IPS-NIHi11 (cell line): ENCODE results near the gene KCNJ10.
A peak's percentile ranks its signal among the peaks of the same experiment; 100 is the strongest.

Experiments used
- DNase-seq: peaks from one replicate; pipeline ENCODE4 v3.0.0; 2012; ENCODE audit warnings: mixed read lengths, low spot score

Gene KCNJ10

GRCh38 chr1:159990005-159990404, 80.0 kb downstream of the KCNJ10 start:
- no peak for DNase-seq

GRCh38 chr1:159989581-159989980, 80.4 kb downstream of the KCNJ10 start:
- no peak for DNase-seq

- no peak for DNase-seq
Measured at GRCh38 chr1:159988006-159988405, 82.0 kb downstream of the KCNJ10 start.

- DNase-seq = no peak
Measured at GRCh38 chr1:159987186-159987585, 82.8 kb downstream of the KCNJ10 start.

GRCh38 chr1:159986531-159986930, 83.4 kb downstream of the KCNJ10 start:
- no peak for DNase-seq

GRCh38 chr1:159986093-159986492, 83.9 kb downstream of the KCNJ10 start:
- no peak for DNase-seq

GRCh38 chr1:159985473-159985872, 84.5 kb downstream of the KCNJ10 start:
- no peak for DNase-seq

GRCh38 chr1:159983681-159984080, 86.3 kb downstream of the KCNJ10 start:
- no peak for DNase-seq

- DNase-seq = no peak
Measured at GRCh38 chr1:159982280-159982679, 87.7 kb downstream of the KCNJ10 start.

- DNase-seq = no peak
Measured at GRCh38 chr1:159981351-159982055, 88.5 kb downstream of the KCNJ10 start.

- DNase-seq = no peak
Measured at GRCh38 chr1:159980786-159981185, 89.2 kb downstream of the KCNJ10 start.

- no peak for DNase-seq
Measured at GRCh38 chr1:159980076-159980475, 89.9 kb downstream of the KCNJ10 start.

- DNase-seq = no peak
Measured at GRCh38 chr1:159979257-159979656, 90.7 kb downstream of the KCNJ10 start.

GRCh38 chr1:159978107-159978398, 91.9 kb downstream of the KCNJ10 start:
- no peak for DNase-seq

- no peak for DNase-seq
Measured at GRCh38 chr1:159977364-159978106, 92.4 kb downstream of the KCNJ10 start.

GRCh38 chr1:159974350-159974965, 95.5 kb downstream of the KCNJ10 start:
- DNase-seq = no peak

- DNase-seq = no peak
Measured at GRCh38 chr1:159973350-159973940, 96.5 kb downstream of the KCNJ10 start.

- DNase-seq = no peak
Measured at GRCh38 chr1:159972443-159973205, 97.3 kb downstream of the KCNJ10 start.

- no peak for DNase-seq
Measured at GRCh38 chr1:159970932-159971342, 99.0 kb downstream of the KCNJ10 start.

GRCh38 chr1:159968901-159969300, 101.1 kb downstream of the KCNJ10 start:
- DNase-seq = no peak

- DNase-seq = no peak
Measured at GRCh38 chr1:159965263-159965662, 104.7 kb downstream of the KCNJ10 start.

- peak; percentile 21 for DNase-seq
Measured at GRCh38 chr1:159964144-159964543, 105.8 kb downstream of the KCNJ10 start.
